ENCODE measurements around the gene CCR3. TPM values are rescaled to one million over a fixed set of nuclear protein-coding genes. Genes with fewer than 3 reads are reported as not detected.

Gene CCR3
- total RNA-seq, 2 experiments from 2014 or later: not detected

GRCh38 chr3:46286947-46287565, 44.8 kb downstream of the CCR3 start:
- ChIA-PET CTCF (interaction anchor here (1.8 to 5.7 kb wide), 2 partner anchors 73 to 83 kb away, joined by 4 to 25 read pairs; partner anchors contain the start of gene CCR5), POLR2A (interaction anchor here (2.3 to 3.2 kb wide), 2 partner anchors 12 to 83 kb away, joined by 15 to 20 read pairs; partner anchors contain the start of gene CCR5)

GRCh38 chr3:46289551-46289950, 47.3 kb downstream of the CCR3 start:
- POLR2A ChIA-PET: no interaction called here
- CTCF ChIA-PET: no interaction called here

- ChIA-PET CTCF (no interaction called here), POLR2A (no interaction called here)
Measured at GRCh38 chr3:46289966-46290365, 47.7 kb downstream of the CCR3 start.

GRCh38 chr3:46291046-46291445, 48.8 kb downstream of the CCR3 start:
- ChIA-PET CTCF (interaction anchor here (0.6 kb wide), 1 partner anchor 78 kb away, joined by 3 read pairs; no protein-coding TSS in a partner anchor), POLR2A (no interaction called here)

- CTCF ChIA-PET: interaction anchor here (0.9 to 4.2 kb wide), 4 partner anchors 8 to 78 kb away, joined by 5 to 20 read pairs (median 8); no protein-coding TSS in a partner anchor
- POLR2A ChIA-PET: interaction anchor here (0.6 to 2.4 kb wide), 5 partner anchors 8 to 428 kb away, joined by 3 to 7 read pairs (median 3); no protein-coding TSS in a partner anchor
Measured at GRCh38 chr3:46293035-46293724, 50.9 kb downstream of the CCR3 start.

GRCh38 chr3:46293991-46294833, 52.0 kb downstream of the CCR3 start:
- POLR2A ChIA-PET: interaction anchor here (1.0 to 2.4 kb wide), 3 partner anchors 75 to 429 kb away, joined by 3 to 7 read pairs (median 3); no protein-coding TSS in a partner anchor

GRCh38 chr3:46296826-46297225, 54.6 kb downstream of the CCR3 start:
- POLR2A ChIA-PET: no interaction called here
- CTCF ChIA-PET: interaction anchor here (1.5 kb wide), 1 partner anchor 81 kb away, joined by 4 read pairs; no protein-coding TSS in a partner anchor

More at GRCh38 chr3:46293991-46294833, 52.0 kb downstream of the CCR3 start:
- CTCF ChIA-PET: interaction anchor here (0.9 to 4.2 kb wide), 7 partner anchors 9 to 105 kb away, joined by 3 to 20 read pairs (median 7); no protein-coding TSS in a partner anchor

- POLR2A ChIA-PET: interaction anchor here (1.2 to 2.7 kb wide), 3 partner anchors 13 to 72 kb away, joined by 4 to 31 read pairs (median 20); partner anchors contain the start of gene CCR5
- CTCF ChIA-PET: interaction anchor here (0.6 to 1.4 kb wide), 4 partner anchors 22 to 437 kb away, joined by 3 to 5 read pairs (median 4); no protein-coding TSS in a partner anchor
Measured at GRCh38 chr3:46297658-46298423, 55.6 kb downstream of the CCR3 start.

GRCh38 chr3:46298871-46299607, 56.8 kb downstream of the CCR3 start:
- ChIA-PET CTCF (interaction anchor here (0.6 to 2.6 kb wide), 11 partner anchors 13 to 201 kb away, joined by 3 to 9 read pairs (median 4); no protein-coding TSS in a partner anchor), POLR2A (interaction anchor here (0.6 to 2.7 kb wide), 8 partner anchors 14 to 71 kb away, joined by 3 to 31 read pairs (median 8); partner anchors contain the start of genes CCR2 and CCR5)

GRCh38 chr3:46299608-46300460, 57.6 kb downstream of the CCR3 start:
- ChIA-PET CTCF (interaction anchor here (0.7 to 2.6 kb wide), 9 partner anchors 14 to 83 kb away, joined by 3 to 9 read pairs (median 5); no protein-coding TSS in a partner anchor), POLR2A (interaction anchor here (0.6 to 2.7 kb wide), 7 partner anchors 15 to 502 kb away, joined by 3 to 31 read pairs (median 11); partner anchors contain the start of gene CCR5)

- POLR2A ChIA-PET: interaction anchor here (0.6 to 2.7 kb wide), 6 partner anchors 15 to 502 kb away, joined by 8 to 31 read pairs (median 13); partner anchors contain the start of gene CCR5
- CTCF ChIA-PET: interaction anchor here (0.6 to 2.6 kb wide), 7 partner anchors 10 to 72 kb away, joined by 3 to 9 read pairs (median 6); no protein-coding TSS in a partner anchor
Measured at GRCh38 chr3:46300461-46300789, 58.2 kb downstream of the CCR3 start.

- ChIA-PET CTCF (interaction anchor here (0.5 to 2.6 kb wide), 5 partner anchors 9 to 212 kb away, joined by 3 to 8 read pairs (median 4); no protein-coding TSS in a partner anchor), POLR2A (no interaction called here)
Measured at GRCh38 chr3:46301122-46301835, 59.0 kb downstream of the CCR3 start.

- CTCF ChIA-PET: interaction anchor here (0.7 to 1.3 kb wide), 2 partner anchors 27 to 139 kb away, joined by 3 to 5 read pairs; no protein-coding TSS in a partner anchor
- POLR2A ChIA-PET: no interaction called here
Measured at GRCh38 chr3:46303240-46303639, 61.0 kb downstream of the CCR3 start.

- ChIA-PET POLR2A (no interaction called here), CTCF (no interaction called here)
Measured at GRCh38 chr3:46304739-46305138, 62.5 kb downstream of the CCR3 start.

GRCh38 chr3:46312991-46313390, 70.7 kb downstream of the CCR3 start:
- ChIA-PET CTCF (no interaction called here), POLR2A (no interaction called here)

- POLR2A ChIA-PET: no interaction called here
- CTCF ChIA-PET: interaction anchor here (0.5 to 1.2 kb wide), 2 partner anchors 15 to 328 kb away, joined by 3 to 5 read pairs; no protein-coding TSS in a partner anchor
Measured at GRCh38 chr3:46314517-46314916, 72.3 kb downstream of the CCR3 start.
